ENCODE results near the gene SPRED1.

The SPRED1 gene

DNA sequence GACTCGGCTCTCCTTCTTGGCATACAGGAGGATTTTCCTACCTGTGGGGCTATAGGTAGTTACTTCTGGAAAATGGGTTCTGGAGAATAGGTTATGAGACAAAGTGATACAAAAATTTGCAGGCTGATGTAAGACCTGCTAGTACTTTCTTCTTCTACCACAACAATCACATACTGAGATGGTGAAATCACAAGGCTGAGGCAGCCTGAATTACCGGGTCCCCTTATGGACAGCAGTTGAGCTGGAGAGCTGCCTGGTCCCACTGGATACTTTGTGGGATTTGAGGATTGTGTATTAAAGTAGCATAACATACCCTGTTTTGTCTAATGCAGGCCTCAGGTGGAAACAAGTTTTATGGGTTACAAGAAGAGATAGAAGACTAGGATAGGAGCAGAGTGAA lies 114.8 kb downstream of the SPRED1 start:
- DNase-seq: no peak

GRCh38 chr15:38369936-38370478 lies 117.4 kb downstream of the SPRED1 start:
- DNase-seq: no peak

DNA sequence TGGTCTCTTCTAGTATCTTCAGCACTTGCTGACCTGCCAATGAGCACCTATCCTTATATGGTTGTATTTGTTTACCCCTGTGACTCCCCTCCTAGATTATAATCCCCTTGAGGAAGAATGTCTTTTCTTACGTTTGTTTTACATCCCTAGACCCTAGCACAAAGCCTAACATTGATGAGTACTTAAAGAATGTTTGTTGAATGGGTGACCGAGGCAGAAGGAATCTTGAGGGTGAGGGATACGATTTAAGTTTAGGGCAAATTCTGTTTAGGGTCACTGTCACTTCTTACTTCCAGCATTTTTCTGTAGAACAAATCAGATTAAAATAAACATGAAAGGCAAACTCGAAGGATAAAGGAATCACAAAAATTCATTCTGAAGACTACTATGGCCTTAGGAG lies 120.4 kb downstream of the SPRED1 start:
- DNase-seq: no peak

- no peak for DNase-seq
Measured at GRCh38 chr15:38374029-38374428, 121.4 kb downstream of the SPRED1 start.

GRCh38 chr15:38374556-38374955 lies 121.9 kb downstream of the SPRED1 start:
- no peak for DNase-seq

GRCh38 chr15:38376081-38376480 lies 123.4 kb downstream of the SPRED1 start:
- DNase-seq: no peak

GRCh38 chr15:38377636-38378035 lies 125.0 kb downstream of the SPRED1 start:
- no peak for DNase-seq

GRCh38 chr15:38378161-38378560 lies 125.5 kb downstream of the SPRED1 start:
- no peak for DNase-seq

- DNase-seq: no peak
Measured at GRCh38 chr15:38389924-38390542, 137.4 kb downstream of the SPRED1 start.

GRCh38 chr15:38391191-38391590 lies 138.6 kb downstream of the SPRED1 start:
- DNase-seq: no peak

GRCh38 chr15:38398134-38398533 lies 145.5 kb downstream of the SPRED1 start:
- no peak for DNase-seq

- no peak for DNase-seq
Measured at GRCh38 chr15:38401106-38401505, 148.5 kb downstream of the SPRED1 start.

DNA sequence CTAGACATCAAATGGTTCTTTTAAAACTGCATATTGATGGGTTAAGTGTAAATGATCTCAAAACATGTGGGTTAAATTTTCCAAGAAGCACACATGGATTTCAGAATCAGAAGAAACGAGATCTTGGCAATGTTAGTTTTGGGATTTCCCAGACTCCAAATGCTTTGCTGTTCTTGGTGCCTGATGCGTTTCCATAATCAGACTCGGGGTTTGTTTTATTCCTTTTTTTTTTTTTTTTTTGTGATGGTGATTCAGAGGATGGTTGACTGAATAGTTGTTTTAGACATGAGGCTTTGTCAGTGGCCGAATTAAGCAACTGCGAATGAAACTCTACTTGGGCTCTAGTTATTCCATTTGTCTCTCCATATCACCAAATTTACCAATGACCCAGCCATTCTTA lies 149.1 kb downstream of the SPRED1 start:
- DNase-seq: no peak

DNA sequence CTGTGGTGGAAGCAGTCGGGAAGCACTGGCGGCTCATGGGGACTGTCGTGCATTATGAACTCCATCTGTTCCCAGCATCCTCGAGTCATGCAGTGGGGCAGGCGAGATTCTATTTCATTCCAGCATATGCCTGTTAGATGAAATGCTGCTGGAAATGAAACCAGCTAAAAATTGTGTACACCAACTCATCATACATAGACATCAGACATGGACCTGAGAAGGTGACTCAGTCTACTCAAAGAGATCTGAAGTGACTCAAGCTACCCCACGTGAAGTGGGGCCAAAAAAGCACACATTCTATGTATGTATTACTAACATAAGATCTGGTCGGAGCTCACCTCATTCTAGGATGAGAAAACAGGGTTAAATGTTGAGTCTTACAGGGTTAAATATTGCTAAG lies 153.8 kb downstream of the SPRED1 start:
- DNase-seq: no peak
